A673 (cell line): ENCODE measurements around the gene GRIK4. TPM values are rescaled to one million over a fixed set of nuclear protein-coding genes. Genes with fewer than 3 reads are reported as not detected.

Experiments
- BruUV-seq: library from RNA; stranded (reverse); fragments of 400-500 nt; replicated peaks from 2 replicates; lab custom pipeline; 2021; lab: Mats Ljungman, UMichigan
- CTCF ChIA-PET: fragments of 300-600 bp; sonication (Branson Sonifier 250); formaldehyde crosslinking; loops from one replicate; lab custom pipeline; 2022; ENCODE audit warnings: antibody characterized with exemption; lab: Charles Lee
- POLR2A ChIA-PET: fragments of 300-600 bp; sonication (Branson Sonifier 250); formaldehyde crosslinking; loops from one replicate; lab custom pipeline; 2022; ENCODE audit warnings: antibody characterized with exemption; ENCODE audit not compliant: low non-redundant PET; lab: Charles Lee
- DNase-seq: peaks from one replicate; pipeline ENCODE4 v3.0.0-alpha.2; 2015; ENCODE audit warnings: low spot score
- H3K27ac ChIP-seq: fragments of 200-600 bp; sonication (generic); 2 replicates; pipeline ENCODE4 v1.5.1; 2016; ENCODE audit warnings: mixed run types, low read depth, mild to moderate bottlenecking, mixed read lengths, antibody characterized with exemption, low read length; ENCODE audit not compliant: poor library complexity, severe bottlenecking
- H3K27me3 ChIP-seq: fragments of 200-600 bp; sonication (generic); replicated peaks from 2 replicates; pipeline ENCODE4 v1.6.1; 2017; ENCODE audit warnings: mixed run types, low read depth, mild to moderate bottlenecking, mixed read lengths, antibody characterized with exemption, low read length; ENCODE audit not compliant: insufficient read depth, poor library complexity
- H3K36me3 ChIP-seq: fragments of 200-600 bp; sonication (generic); 2 replicates; pipeline ENCODE4 v1.6.1; 2016; ENCODE audit warnings: mixed run types, mild to moderate bottlenecking, mixed read lengths, antibody characterized with exemption, low read length; ENCODE audit not compliant: insufficient read depth, poor library complexity, severe bottlenecking
- H3K4me1 ChIP-seq: fragments of 200-600 bp; sonication (generic); 2 replicates; pipeline ENCODE4 v1.6.1; 2017; ENCODE audit warnings: mixed run types, mild to moderate bottlenecking, mixed read lengths, antibody characterized with exemption, low read length; ENCODE audit not compliant: insufficient read depth, poor library complexity, severe bottlenecking
- H3K4me3 ChIP-seq: fragments of 200-600 bp; sonication (generic); 2 replicates; pipeline ENCODE4 v1.5.1; 2016; ENCODE audit warnings: low read depth, mixed run types, mild to moderate bottlenecking, mixed read lengths, low read length; ENCODE audit not compliant: poor library complexity, severe bottlenecking
- H3K9me3 ChIP-seq: fragments of 200-600 bp; sonication (generic); 2 replicates; pipeline ENCODE4 v1.6.1; 2016; ENCODE audit warnings: mixed run types, low read depth, mild to moderate bottlenecking, mixed read lengths, antibody characterized with exemption, low read length; ENCODE audit not compliant: poor library complexity, severe bottlenecking
- CTCF ChIP-seq: fragments of 300-800, 200-600 bp; sonication (generic); conservative IDR thresholded peaks from 2 replicates; pipeline ENCODE4 v1.5.1; 2017; ENCODE audit warnings: low read depth, mild to moderate bottlenecking, antibody characterized with exemption, low read length, moderate library complexity, mixed read lengths
- EZH2 ChIP-seq: fragments of 200-600 bp; sonication (generic); IDR thresholded peaks from 2 replicates; pipeline ENCODE4 v1.6.1; 2017; ENCODE audit warnings: borderline replicate concordance, low read depth, mild to moderate bottlenecking, mixed read lengths, antibody characterized with exemption, low read length; ENCODE audit not compliant: poor library complexity, severe bottlenecking
- intact Hi-C: fragments of 100-400 bp; cut with micrococcal nuclease; formaldehyde crosslinking; loops from one replicate; pipeline ENCODE4 v1.10.0; 2022; ENCODE audit not compliant: unreplicated experiment
- total RNA-seq: library from RNA; stranded (reverse); gene quantifications from 2 replicates; pipeline ENCODE4 v1.2.3, GENCODE V29; 2021

Gene GRIK4
- total RNA-seq, 1 experiment from 2014 or later, result not detected

- H3K27me3 ChIP-seq, result peaks cover 14% of the 10 kb centered on the region
- no peak overlapping the region for H3K4me3 ChIP-seq
- no peak for DNase-seq
- H3K36me3 ChIP-seq, result no peaks in the 10 kb centered on the region
- H3K4me1 ChIP-seq, result no peaks in the 10 kb centered on the region
- H3K27ac ChIP-seq, result no peak overlapping the region
- BruUV-seq, result no TSS peak
- ChIA-PET CTCF (no interaction called here), POLR2A (no interaction called here)
- no peak for TF ChIP-seq CTCF
- no peak for TF ChIP-seq EZH2
- intact Hi-C loops, result no loop called here
- no peaks in the 10 kb centered on the region for H3K9me3 ChIP-seq
Measured at GRCh38 chr11:120558744-120559431, 47.3 kb downstream of the GRIK4 start.

GRCh38 chr11:120561286-120561685, 49.7 kb downstream of the GRIK4 start:
- Histone ChIP-seq H3K4me1 (peaks cover 8% of the 10 kb centered on the region), H3K27me3 (peaks cover 32% of the 10 kb centered on the region), H3K4me3 (no peak overlapping the region), H3K36me3 (no peaks in the 10 kb centered on the region), H3K27ac (no peak overlapping the region), H3K9me3 (no peaks in the 10 kb centered on the region)
- intact Hi-C loops, result no loop called here
- POLR2A ChIA-PET, result no interaction called here
- TF ChIP-seq EZH2 (no peak), CTCF (no peak)
- DNase-seq, result no peak
- BruUV-seq, result no TSS peak
- CTCF ChIA-PET, result no interaction called here

- ChIA-PET POLR2A (no interaction called here), CTCF (no interaction called here)
- no peak overlapping the region for H3K4me3 ChIP-seq
- no peaks in the 10 kb centered on the region for H3K9me3 ChIP-seq
- DNase-seq, result no peak
- TF ChIP-seq CTCF (no peak), EZH2 (no peak)
- peaks cover 32% of the 10 kb centered on the region for H3K27me3 ChIP-seq
- peaks cover 8% of the 10 kb centered on the region for H3K4me1 ChIP-seq
- H3K27ac ChIP-seq, result no peak overlapping the region
- intact Hi-C loops, result no loop called here
- H3K36me3 ChIP-seq, result no peaks in the 10 kb centered on the region
- BruUV-seq, result no TSS peak
Measured at GRCh38 chr11:120562806-120563425, 51.4 kb downstream of the GRIK4 start.
